HG03280 (cell line): ENCODE data around the gene ATP6V0C.
"Not testable (repeated sequence)": the region's sequence is repeated elsewhere in the genome, so short reads cannot be mapped to it uniquely, and the experiment has no call there.

ENCODE experiments used
- ATAC-seq: cut with Tn5 transposase; IDR thresholded peaks from one replicate; pipeline ENCODE4 v1.9.1; 2021; ENCODE audit warnings: mild to moderate bottlenecking, moderate library complexity; ENCODE audit not compliant: unreplicated experiment

The ATP6V0C gene

DNA sequence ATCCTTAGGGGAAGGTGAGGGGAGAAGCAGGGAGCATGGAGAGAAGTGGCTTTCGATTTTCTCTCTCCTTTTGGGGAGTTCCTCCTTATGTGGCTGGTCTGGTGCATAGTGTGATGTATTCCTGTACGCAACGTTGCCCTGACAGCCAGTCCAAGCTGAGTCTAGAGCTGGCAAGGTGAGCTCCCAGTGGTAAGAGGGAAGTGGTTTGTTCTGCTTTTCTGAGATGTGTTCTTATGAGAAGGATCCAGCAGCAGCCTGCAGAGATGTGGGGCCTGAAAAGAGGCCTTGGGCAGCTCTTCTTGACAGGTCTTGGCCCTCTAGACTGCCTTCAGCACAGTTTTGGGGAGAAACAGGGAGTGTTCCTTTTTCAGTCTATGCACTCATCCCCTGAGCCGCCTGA, 27.2 kb downstream of the ATP6V0C start:
- ATAC-seq = not testable (repeated sequence)

DNA sequence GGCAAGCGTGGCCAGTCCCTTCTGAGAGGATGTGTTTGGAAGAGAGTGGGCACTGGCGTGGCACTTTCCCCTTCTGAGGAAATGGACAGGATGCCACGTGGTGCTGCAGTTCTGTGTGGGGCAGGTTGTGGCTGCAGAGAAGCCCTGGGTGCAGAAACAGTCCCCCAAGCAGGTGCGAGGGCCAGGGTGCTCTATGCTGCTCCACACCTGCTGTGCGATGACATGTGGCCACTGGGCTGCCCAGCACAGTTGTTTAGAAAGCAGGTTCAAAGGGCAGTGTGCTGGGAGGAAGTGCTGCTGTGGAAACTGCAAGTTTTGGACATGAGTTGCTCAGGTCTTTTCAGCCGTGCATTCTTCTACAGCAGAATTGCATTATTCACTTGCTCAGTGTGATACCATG, 27.7 kb downstream of the ATP6V0C start:
- ATAC-seq = not testable (repeated sequence)

DNA sequence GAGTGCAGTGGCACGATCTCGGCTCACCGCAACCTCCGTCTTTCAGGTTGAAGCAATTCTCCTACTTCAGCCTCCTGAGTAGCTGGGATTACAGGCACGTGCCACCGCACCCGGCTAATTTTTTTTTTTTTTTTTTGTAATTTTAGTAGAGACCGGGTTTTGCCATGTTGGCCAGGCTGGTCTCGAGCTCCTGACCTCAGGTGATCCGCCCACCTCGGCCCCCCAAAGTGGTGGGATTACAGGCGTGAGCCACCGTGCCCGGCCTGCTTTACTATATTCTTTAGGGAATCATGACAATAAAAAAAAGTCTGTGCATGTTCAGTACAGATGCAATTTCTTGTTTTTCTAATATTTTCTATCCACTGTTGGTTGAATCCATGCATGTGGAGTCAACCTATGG, 30.0 kb downstream of the ATP6V0C start:
- not testable (repeated sequence) for ATAC-seq

DNA sequence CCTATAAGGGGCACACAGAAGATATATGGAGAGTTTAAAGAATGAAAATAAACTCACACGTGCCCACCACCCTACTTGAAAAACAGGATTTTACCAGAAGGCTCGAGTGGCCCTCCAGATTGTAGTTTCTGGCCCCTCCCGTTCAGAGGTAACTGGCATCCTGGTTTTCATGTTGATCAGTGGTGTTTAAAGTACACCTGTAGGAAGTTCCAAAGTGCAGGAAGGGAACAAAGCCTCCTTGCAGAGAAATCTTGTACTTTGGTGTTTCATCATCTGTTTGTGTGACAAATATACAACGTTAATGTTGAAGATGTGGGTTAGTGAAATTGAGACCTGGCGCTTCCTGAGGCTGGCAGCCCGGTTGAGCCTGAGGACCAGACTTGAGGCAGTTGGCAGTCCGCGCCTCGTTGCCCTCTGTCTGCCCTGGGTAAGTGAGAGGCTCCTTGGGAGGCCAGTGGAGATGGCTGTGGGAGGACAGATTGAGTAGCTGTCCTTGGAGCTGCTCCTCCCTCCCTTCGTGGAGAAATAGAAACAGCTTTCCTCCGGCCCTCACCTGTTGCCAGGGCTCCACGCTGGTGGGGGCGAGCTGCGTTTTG, 36.6 kb downstream of the ATP6V0C start:
- ATAC-seq = not testable (repeated sequence)

DNA sequence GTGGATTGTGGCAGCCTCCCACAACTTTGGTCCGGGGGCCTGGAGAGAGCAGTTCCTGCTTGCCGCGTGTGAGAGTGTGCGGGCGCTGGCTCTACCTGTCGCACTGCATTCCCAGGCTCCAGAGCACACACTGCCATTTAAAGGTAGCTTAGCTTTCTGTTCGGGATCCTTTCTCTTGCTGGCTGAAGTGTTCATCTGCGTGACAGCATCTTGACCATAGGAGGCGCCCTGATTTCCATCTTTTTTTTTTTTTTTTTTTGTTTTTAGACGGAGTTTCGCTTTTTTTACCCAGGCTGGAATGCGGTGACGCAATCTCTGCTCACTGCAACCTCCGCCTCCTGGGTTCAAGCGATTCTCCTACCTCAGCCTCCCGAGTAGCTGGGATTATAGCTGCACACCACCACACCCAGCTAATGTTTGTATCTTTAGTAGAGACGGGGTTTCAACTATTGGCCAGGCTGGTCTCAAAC, 37.7 kb downstream of the ATP6V0C start:
- ATAC-seq = not testable (repeated sequence)

DNA sequence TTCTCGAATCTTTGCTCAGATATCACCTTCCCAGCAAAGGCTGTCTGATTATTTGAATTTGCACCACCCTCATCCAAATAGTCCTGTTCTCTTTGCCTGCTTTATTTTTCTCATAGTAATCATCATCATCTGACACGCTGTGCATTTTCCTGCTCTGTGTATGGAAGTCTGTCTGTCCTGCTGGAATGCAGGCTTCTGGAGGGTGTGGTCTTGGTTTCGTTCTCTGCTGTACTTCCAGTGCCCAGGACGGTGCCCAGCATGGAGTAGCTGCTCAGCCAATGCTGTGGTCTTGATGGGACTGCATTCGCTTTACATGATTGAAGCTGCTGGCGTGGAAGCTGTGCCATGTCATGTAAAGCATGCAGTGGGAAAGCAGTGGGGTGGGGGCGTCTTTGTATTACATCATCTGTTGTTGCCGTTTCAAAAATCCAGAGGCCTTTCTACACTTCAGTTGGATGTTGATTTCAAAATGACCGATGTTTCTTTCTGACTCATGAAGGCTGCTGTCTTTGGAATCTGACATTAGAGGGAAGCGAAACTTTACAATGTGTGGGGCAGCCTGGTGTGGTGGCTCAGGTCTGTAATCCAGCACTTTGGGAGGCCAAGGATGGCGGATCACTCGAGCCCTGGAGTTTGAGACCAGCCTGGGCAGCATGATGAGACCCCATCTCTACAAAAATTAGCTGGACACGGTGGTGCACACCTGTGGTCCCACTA, 41.1 kb downstream of the ATP6V0C start:
- ATAC-seq = not testable (repeated sequence)

DNA sequence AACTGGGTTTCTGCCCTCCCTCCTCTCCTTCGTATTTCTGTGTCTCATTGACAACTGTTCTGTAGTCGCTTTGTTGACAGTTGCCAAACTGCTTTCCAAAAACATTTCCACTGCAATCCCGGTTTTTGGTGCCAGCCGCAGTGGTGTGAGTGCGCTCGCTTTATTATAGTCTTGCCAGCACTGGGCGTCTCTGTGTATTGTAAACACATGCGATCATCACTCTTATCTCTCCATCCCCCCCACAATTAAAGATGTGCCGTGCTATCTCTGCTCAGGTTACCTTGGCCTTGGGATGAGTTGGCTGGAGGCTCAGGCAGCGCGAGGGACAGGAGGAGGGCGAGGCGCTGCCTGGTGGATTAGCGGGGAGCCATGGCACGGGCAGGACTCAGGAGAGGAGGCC, 43.4 kb downstream of the ATP6V0C start:
- not testable (repeated sequence) for ATAC-seq

DNA sequence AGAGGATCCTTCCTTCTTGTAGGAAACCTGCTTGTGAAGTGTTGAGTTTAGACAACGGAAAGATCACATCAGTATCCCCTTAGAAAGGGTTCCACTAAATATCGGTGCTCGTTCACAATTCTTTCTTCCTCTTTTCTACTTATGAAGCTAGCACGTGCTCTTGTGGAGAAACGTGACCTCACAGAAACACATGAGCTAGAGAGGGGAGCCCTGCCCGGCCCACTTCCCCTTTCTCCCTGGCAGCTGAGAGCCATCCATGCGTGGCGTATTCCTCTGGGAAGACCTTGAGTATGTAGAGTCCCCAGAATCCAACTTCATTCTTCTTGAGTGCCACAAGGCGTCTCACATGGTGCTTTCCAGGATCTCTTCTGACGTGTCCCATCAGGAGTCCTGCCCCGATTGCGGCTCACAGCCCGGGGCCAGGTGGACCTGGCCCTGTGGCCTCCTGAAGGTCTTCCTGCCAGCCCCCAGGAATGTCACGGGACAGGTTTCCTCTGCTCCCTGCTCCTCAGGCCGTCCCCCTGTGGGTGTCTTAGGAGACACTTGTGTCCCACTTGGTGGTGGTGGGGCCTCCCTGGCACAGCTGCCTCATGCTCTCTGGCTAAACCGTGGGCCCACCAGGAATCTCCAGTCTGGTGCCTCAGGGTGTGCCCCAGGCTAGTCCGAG, 46.5 kb downstream of the ATP6V0C start:
- not testable (repeated sequence) for ATAC-seq

DNA sequence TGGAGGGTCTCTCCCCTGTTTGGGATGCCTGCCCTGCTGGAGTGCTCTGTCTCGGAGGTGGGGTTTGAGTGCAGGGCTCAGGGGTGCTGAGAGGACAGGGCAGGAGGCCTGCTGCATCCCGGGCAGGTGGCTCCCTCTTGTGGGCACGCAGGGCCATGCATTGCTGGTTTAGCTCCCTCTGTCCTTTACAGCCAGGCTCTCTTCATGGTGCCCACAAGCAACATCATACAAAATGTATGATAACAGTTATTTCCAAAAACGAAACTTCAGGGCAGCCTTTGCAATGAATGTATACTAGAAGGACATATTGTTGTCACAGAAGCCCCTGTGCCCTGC, 47.0 kb downstream of the ATP6V0C start:
- not testable (repeated sequence) for ATAC-seq

DNA sequence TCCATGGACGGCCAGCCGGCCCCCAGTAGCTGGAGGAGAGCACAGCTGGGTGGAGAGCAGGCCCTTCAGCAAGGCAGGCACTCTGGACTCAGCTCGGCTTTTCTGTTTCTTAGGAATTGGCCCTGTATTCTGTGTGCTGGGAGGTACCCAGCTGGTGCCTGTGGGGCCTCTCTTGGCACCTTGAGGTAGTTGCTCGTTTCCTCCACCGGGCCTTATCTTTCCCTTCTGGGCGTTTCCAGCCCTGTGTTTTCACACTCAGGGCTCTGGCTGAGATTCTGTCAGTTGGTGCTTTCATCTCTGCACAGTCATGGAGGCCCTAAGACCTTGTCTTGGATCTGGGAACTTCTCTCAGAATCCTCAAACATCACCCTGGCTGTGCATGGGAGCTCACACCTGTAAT, 53.8 kb downstream of the ATP6V0C start:
- not testable (repeated sequence) for ATAC-seq

DNA sequence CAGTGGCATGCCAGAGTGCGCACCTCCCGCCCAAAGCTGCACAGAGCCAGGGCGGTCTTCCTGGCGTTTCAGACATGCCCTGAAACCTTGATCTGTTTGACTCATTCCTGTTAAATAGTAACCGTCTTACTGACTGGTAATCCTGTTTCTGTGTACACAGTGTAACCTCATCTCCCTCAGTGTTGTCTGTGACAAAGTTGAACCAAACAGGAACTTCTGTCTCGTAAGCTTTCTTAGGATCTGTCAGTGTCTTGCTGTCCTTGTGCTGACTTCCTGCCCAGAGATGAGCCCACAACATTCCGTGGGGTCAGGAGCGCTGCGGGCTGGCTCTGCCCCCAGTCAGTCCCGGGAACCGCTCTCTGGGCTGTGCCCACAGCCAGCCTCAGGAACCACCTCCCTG, 54.8 kb downstream of the ATP6V0C start:
- not testable (repeated sequence) for ATAC-seq
